HepG2 (cell line): ENCODE results near the gene TTC1. TPM values are rescaled to one million over a fixed set of nuclear protein-coding genes. Genes with fewer than 3 reads are reported as not detected.

Source experiments
- ATAC-seq: fragments of 200-7000 bp; cut with Tn5 transposase; 3 replicates; pipeline ENCODE4 v1.9.1; 2020; ENCODE audit warnings: mild to moderate bottlenecking, moderate library complexity
- BruUV-seq: library from RNA; stranded (reverse); fragments of 400-500 nt; replicated peaks from 2 replicates; lab custom pipeline; 2021; lab: Mats Ljungman, UMichigan
- CTCF ChIA-PET: fragments of 300-600 bp; formaldehyde crosslinking; extraction: SDS; loops from one replicate; lab custom pipeline; 2021; ENCODE audit warnings: low total read pairs, inconsistent platforms, low intra/inter-chr PET ratio; lab: Yijun Ruan, JAX
- POLR2A ChIA-PET: fragments of 350-600 bp; sonication (Branson Sonifier 250); formaldehyde crosslinking; loops from one replicate; lab custom pipeline; 2020; ENCODE audit warnings: antibody characterized with exemption, inconsistent platforms; lab: Yijun Ruan, JAX
- DNase-seq: peaks from one replicate; pipeline ENCODE4 v3.0.0-alpha.2; 2015; ENCODE audit warnings: low spot score
- FAIRE-seq: peaks from 3 replicates; lab custom pipeline; 2011; peaks lifted over from hg19 to GRCh38; lab: Jason Lieb, UNC
- H2AFZ ChIP-seq: one replicate; pipeline ENCODE4 v1.6.1; 2011; ENCODE audit warnings: low read length, inconsistent platforms
- H3K27ac ChIP-seq: fragments of 300-600 bp; 3 replicates; pipeline ENCODE4 v1.8.0; 2011; ENCODE audit warnings: mixed run types, mild to moderate bottlenecking, mixed read lengths, low read length, inconsistent platforms; ENCODE audit not compliant: insufficient read depth; ENCODE audit errors: extremely low read length
- H3K27me3 ChIP-seq, 2 experiments: fragments of 200-600 bp in 1 of 2; 2 replicates in 1 of 2; 3 replicates in 1 of 2; pipeline versions ENCODE4 v1.6.0 to v1.8.0; 2011; ENCODE audit warnings: low read length in 2 of 2, mild to moderate bottlenecking in 2 of 2, moderate library complexity in 2 of 2, inconsistent platforms in 1 of 2; ENCODE audit not compliant: insufficient read depth in 2 of 2, control insufficient read depth in 1 of 2
- H3K36me3 ChIP-seq, 2 experiments: fragments of 200-600 bp in 1 of 2; replicated peaks in 1 of 2; 2 replicates in 1 of 2; 3 replicates in 1 of 2; pipeline versions ENCODE4 v1.5.1 to v1.8.0; 2011; ENCODE audit warnings: low read length in 2 of 2, inconsistent platforms in 1 of 2; ENCODE audit not compliant: insufficient read depth in 2 of 2, control insufficient read depth in 1 of 2
- H3K4me1 ChIP-seq: 2 replicates; pipeline ENCODE4 v1.5.1; 2012; ENCODE audit warnings: low read length, inconsistent platforms; ENCODE audit not compliant: insufficient read depth
- H3K4me2 ChIP-seq: 2 replicates; pipeline ENCODE4 v1.6.0; 2011; ENCODE audit warnings: low read depth, low read length, inconsistent platforms
- H3K4me3 ChIP-seq, 3 experiments: fragments of 200-600 bp in 1 of 3; sonication (generic), shearing (Covaris generic) in 1 of 3; replicated peaks in 1 of 3; 2 replicates each; pipeline ENCODE4 v1.5.1; 2011 to 2016; ENCODE audit warnings: low read length in 3 of 3, inconsistent platforms in 2 of 3, low read depth in 2 of 3, mild to moderate bottlenecking in 2 of 3, control low read depth in 1 of 3, mixed read lengths in 1 of 3; ENCODE audit not compliant: insufficient read depth in 1 of 3
- H3K79me2 ChIP-seq: one replicate; pipeline ENCODE4 v1.6.1; 2011; ENCODE audit warnings: low read length, inconsistent platforms; ENCODE audit not compliant: insufficient read depth
- H3K9ac ChIP-seq: 2 replicates; pipeline ENCODE4 v1.6.0; 2011; ENCODE audit warnings: mild to moderate bottlenecking, low read depth, low read length, inconsistent platforms; ENCODE audit not compliant: insufficient read depth
- H3K9me3 ChIP-seq: 2 replicates; pipeline ENCODE4 v1.5.1; 2012; ENCODE audit warnings: mild to moderate bottlenecking, low read length
- H4K20me1 ChIP-seq: 2 replicates; pipeline ENCODE4 v1.6.0; 2011; ENCODE audit warnings: inconsistent platforms, mild to moderate bottlenecking, low read length, moderate library complexity; ENCODE audit not compliant: insufficient read depth
- CHD2 ChIP-seq: IDR thresholded peaks from 2 replicates; pipeline ENCODE4 v1.6.1; 2011; ENCODE audit warnings: low read depth, low read length, improper control_type of control experiment
- HNRNPL ChIP-seq: fragments of 200-400 bp; formaldehyde crosslinking; IDR thresholded peaks from 2 replicates; pipeline ENCODE4 v1.6.1; 2017; ENCODE audit warnings: mild to moderate bottlenecking, low read depth, low read length
- HOXA5 ChIP-seq: sonication (generic); formaldehyde crosslinking; IDR thresholded peaks from 2 replicates; pipeline ENCODE4 v1.4.0; 2020; ENCODE audit warnings: missing genetic modification reagents
- MEIS2 ChIP-seq: sonication (generic); formaldehyde crosslinking; IDR thresholded peaks from 2 replicates; pipeline ENCODE4 v1.9.0; 2021; ENCODE audit warnings: mild to moderate bottlenecking, missing genetic modification reagents
- MIXL1 ChIP-seq: IDR thresholded peaks from 2 replicates; pipeline ENCODE4 v1.6.1; 2016
- SETDB1 ChIP-seq: sonication (generic); formaldehyde crosslinking; IDR thresholded peaks from 2 replicates; pipeline ENCODE4 v1.5.1; 2020; ENCODE audit warnings: missing genetic modification reagents, mild to moderate bottlenecking, borderline replicate concordance
- SRSF4 ChIP-seq: fragments of 200-400 bp; formaldehyde crosslinking; IDR thresholded peaks from one replicate; pipeline ENCODE4 v1.6.1; 2018; ENCODE audit warnings: mild to moderate bottlenecking, low read depth, low read length, moderate library complexity; ENCODE audit not compliant: poor library complexity, severe bottlenecking
- TBP ChIP-seq: sonication (generic); formaldehyde crosslinking; IDR thresholded peaks from 2 replicates; pipeline ENCODE4 v1.5.0; 2020; ENCODE audit warnings: missing genetic modification reagents
- THAP11 ChIP-seq: IDR thresholded peaks from 2 replicates; pipeline ENCODE4 v1.6.1; 2016; ENCODE audit warnings: missing biosample characterization, missing genetic modification reagents
- ZBTB4 ChIP-seq: sonication (generic); formaldehyde crosslinking; IDR thresholded peaks from 2 replicates; pipeline ENCODE4 v1.4.0; 2020; ENCODE audit warnings: missing genetic modification reagents, mild to moderate bottlenecking, borderline replicate concordance
- ZNF263 ChIP-seq: sonication (generic); formaldehyde crosslinking; IDR thresholded peaks from 2 replicates; pipeline ENCODE4 v1.4.0; 2020; ENCODE audit warnings: missing genetic modification reagents
- ZNF569 ChIP-seq: sonication (generic); formaldehyde crosslinking; IDR thresholded peaks from 2 replicates; pipeline ENCODE4 v1.5.0; 2020; ENCODE audit warnings: mild to moderate bottlenecking, missing genetic modification reagents, moderate library complexity, borderline replicate concordance
- ZNF713 ChIP-seq: sonication (generic); formaldehyde crosslinking; IDR thresholded peaks from 2 replicates; pipeline ENCODE4 v1.4.0; 2020; ENCODE audit warnings: mild to moderate bottlenecking, missing genetic modification reagents
- in situ Hi-C: cut with HindIII; loops from 2 replicates; pipeline ENCODE4 v1.10.0; 2017; ENCODE audit warnings: low pct_unique_long_range_greater_than_20kb; ENCODE audit not compliant: extremely low pct_ligation_motif_present
- intact Hi-C: fragments of 100-400 bp; cut with micrococcal nuclease; formaldehyde crosslinking; loops from one replicate; pipeline ENCODE4 v1.10.0; 2022; ENCODE audit not compliant: unreplicated experiment
- polyA plus RNA-seq, 8 experiments: library from polyadenylated mRNA; depleted of rRNA in 3 of 8; stranded (reverse) in 7 of 8; unstranded in 1 of 8; fragments of >200 nt; fragmentation: Illumina TruSeq in 4 of 8; extraction: Trizol in 4 of 8; gene quantifications; 2 replicates each; pipeline versions ENCODE4 v1.2.1 to v1.2.3, GENCODE V29; 2011 to 2016; ENCODE audit warnings: low read depth in 4 of 8, missing spikeins in 1 of 8, mixed read lengths in 1 of 8; ENCODE audit not compliant: insufficient read depth in 1 of 8
- total RNA-seq, 5 experiments: library from RNA; depleted of rRNA; stranded (reverse); fragments of >200 nt; fragmentation: Illumina TruSeq; extraction: Trizol; gene quantifications; 2 replicates each; pipeline ENCODE4 v1.2.3, GENCODE V29; 2016; ENCODE audit warnings: low read depth in 1 of 5
- TF ChIP-seq, protein P1 (sequence below), 2 experiments: IDR thresholded peaks; 2 replicates each; pipeline ENCODE4 v1.6.1; 2011 to 2012; ENCODE audit warnings: low read length in 2 of 2, borderline replicate concordance in 1 of 2, low read depth in 1 of 2, mild to moderate bottlenecking in 1 of 2, moderate library complexity in 1 of 2
- TF ChIP-seq, protein P2 (sequence below): sonication (generic); formaldehyde crosslinking; IDR thresholded peaks from 2 replicates; pipeline ENCODE4 v1.8.0; 2022; ENCODE audit warnings: missing genetic modification reagents, mild to moderate bottlenecking, borderline replicate concordance

Gene TTC1
- total and polyA plus RNA-seq, 2 of the 13 experiments (the other 11 are each of a cell fraction or from before 2014, with no cell fraction given) = 16.1 to 72.1 TPM

DNA sequence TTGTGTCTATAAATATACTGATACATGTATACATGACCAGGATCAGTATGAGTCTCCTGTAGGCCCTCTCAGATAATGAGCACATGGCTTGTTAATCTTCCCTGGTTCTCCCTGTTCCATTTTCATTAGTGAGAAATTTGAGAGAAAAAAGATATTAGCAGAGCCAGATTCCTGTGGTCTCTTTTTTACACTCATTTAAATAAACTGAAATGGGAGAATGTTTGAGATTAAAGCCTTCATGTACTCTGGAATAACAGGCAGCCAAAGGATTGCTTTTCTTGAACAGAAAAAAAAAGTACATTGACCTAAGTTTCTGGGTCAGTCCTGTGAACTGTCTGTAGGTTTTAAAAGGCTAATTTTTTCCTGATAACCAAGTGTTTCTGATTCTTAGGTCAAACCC is 66.1 kb downstream of the TTC1 start:
- CTCF ChIA-PET = no interaction called here
- peaks cover 0 to 5% of the 10 kb centered on the region in 2 experiments; a peak in 2 of 5 replicates for H3K36me3 ChIP-seq

More for the DNA sequence above, 66.1 kb downstream of the TTC1 start:
- Histone ChIP-seq H2AFZ (no peak overlapping the region), H3K27ac (no peak overlapping the region), H3K4me1 (no peaks in the 10 kb centered on the region), H3K27me3 (no peaks in the 10 kb centered on the region), H3K79me2 (no peaks in the 10 kb centered on the region), H3K9ac (no peak overlapping the region), H3K4me2 (no peak overlapping the region), H4K20me1 (no peaks in the 10 kb centered on the region), H3K4me3 (no peak overlapping the region), H3K9me3 (no peaks in the 10 kb centered on the region)
- in situ Hi-C loops = no loop called here
- POLR2A ChIA-PET = no interaction called here
- no TSS peak for BruUV-seq
- no peak for FAIRE-seq
- TF ChIP-seq MIXL1 (CRISPR knock-in tag) = no peak
- TF ChIP-seq SETDB1 = no peak
- no peak for TF ChIP-seq ZNF713
- TF ChIP-seq ZNF263 (CRISPR knock-in tag) = no peak
- TF ChIP-seq, protein P1, sequence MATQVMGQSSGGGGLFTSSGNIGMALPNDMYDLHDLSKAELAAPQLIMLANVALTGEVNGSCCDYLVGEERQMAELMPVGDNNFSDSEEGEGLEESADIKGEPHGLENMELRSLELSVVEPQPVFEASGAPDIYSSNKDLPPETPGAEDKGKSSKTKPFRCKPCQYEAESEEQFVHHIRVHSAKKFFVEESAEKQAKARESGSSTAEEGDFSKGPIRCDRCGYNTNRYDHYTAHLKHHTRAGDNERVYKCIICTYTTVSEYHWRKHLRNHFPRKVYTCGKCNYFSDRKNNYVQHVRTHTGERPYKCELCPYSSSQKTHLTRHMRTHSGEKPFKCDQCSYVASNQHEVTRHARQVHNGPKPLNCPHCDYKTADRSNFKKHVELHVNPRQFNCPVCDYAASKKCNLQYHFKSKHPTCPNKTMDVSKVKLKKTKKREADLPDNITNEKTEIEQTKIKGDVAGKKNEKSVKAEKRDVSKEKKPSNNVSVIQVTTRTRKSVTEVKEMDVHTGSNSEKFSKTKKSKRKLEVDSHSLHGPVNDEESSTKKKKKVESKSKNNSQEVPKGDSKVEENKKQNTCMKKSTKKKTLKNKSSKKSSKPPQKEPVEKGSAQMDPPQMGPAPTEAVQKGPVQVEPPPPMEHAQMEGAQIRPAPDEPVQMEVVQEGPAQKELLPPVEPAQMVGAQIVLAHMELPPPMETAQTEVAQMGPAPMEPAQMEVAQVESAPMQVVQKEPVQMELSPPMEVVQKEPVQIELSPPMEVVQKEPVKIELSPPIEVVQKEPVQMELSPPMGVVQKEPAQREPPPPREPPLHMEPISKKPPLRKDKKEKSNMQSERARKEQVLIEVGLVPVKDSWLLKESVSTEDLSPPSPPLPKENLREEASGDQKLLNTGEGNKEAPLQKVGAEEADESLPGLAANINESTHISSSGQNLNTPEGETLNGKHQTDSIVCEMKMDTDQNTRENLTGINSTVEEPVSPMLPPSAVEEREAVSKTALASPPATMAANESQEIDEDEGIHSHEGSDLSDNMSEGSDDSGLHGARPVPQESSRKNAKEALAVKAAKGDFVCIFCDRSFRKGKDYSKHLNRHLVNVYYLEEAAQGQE (IDR thresholded peaks at IDR 0.05; ENCODE audit: borderline replicate concordance in 1 of 2, low read depth in 1 of 2, low read length in 2 of 2) = no peak
- no peak for TF ChIP-seq CHD2
- TF ChIP-seq ZBTB4 = no peak
- TF ChIP-seq TBP (CRISPR knock-in tag) = no peak
- TF ChIP-seq THAP11 = no peak
- no peak for TF ChIP-seq MEIS2
- TF ChIP-seq SRSF4 = no peak
- TF ChIP-seq HOXA5 (CRISPR knock-in tag) = no peak
- no peak for TF ChIP-seq HNRNPL
- TF ChIP-seq, protein P2, sequence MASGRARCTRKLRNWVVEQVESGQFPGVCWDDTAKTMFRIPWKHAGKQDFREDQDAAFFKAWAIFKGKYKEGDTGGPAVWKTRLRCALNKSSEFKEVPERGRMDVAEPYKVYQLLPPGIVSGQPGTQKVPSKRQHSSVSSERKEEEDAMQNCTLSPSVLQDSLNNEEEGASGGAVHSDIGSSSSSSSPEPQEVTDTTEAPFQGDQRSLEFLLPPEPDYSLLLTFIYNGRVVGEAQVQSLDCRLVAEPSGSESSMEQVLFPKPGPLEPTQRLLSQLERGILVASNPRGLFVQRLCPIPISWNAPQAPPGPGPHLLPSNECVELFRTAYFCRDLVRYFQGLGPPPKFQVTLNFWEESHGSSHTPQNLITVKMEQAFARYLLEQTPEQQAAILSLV (CRISPR knock-in tag) = no peak
- TF ChIP-seq ZNF569 (CRISPR knock-in tag) = no peak
- DNase-seq = no peak
- ATAC-seq = no peak
- intact Hi-C loops = no loop called here
